BLaER1 treated with 17β-estradiol and CSF1 and Interleukin-3, amounts not matched to agents 10 nM and 100 nM (cell line): ENCODE data around the gene SLC28A1.

ENCODE experiments used
- H3K27ac ChIP-seq, 11 experiments: shearing (Covaris generic); formaldehyde crosslinking; 2 replicates each; pipeline ENCODE4 v1.8.1; 2022
- H3K27me3 ChIP-seq, 11 experiments: shearing (Covaris generic); formaldehyde crosslinking; 2 replicates each; pipeline ENCODE4 v1.8.1; 2022
- H3K36me3 ChIP-seq, 11 experiments: shearing (Covaris generic); formaldehyde crosslinking; 2 replicates each; pipeline ENCODE4 v1.8.1; 2022
- H3K4me1 ChIP-seq, 10 experiments: shearing (Covaris generic); formaldehyde crosslinking; 2 replicates each; pipeline ENCODE4 v1.8.1; 2022
- H3K4me2 ChIP-seq, 11 experiments: shearing (Covaris generic); formaldehyde crosslinking; 2 replicates each; pipeline ENCODE4 v1.8.1; 2022
- H3K4me3 ChIP-seq, 10 experiments: shearing (Covaris generic); formaldehyde crosslinking; 2 replicates each; pipeline ENCODE4 v1.8.1; 2022
- H3K9ac ChIP-seq, 11 experiments: shearing (Covaris generic); formaldehyde crosslinking; 2 replicates each; pipeline ENCODE4 v1.8.1; 2022
- H3K9me3 ChIP-seq, 11 experiments: shearing (Covaris generic); formaldehyde crosslinking; replicated peaks in 1 of 11; 2 replicates each; pipeline ENCODE4 v1.8.1; 2022
- H4K20me1 ChIP-seq, 11 experiments: shearing (Covaris generic); formaldehyde crosslinking; 2 replicates each; pipeline ENCODE4 v1.8.1; 2022
- Cebpa-rat ChIP-seq, 11 experiments: shearing (Covaris generic); IDR thresholded peaks; 2 replicates each; pipeline ENCODE4 v1.8.1; 2022

The SLC28A1 gene

DNA sequence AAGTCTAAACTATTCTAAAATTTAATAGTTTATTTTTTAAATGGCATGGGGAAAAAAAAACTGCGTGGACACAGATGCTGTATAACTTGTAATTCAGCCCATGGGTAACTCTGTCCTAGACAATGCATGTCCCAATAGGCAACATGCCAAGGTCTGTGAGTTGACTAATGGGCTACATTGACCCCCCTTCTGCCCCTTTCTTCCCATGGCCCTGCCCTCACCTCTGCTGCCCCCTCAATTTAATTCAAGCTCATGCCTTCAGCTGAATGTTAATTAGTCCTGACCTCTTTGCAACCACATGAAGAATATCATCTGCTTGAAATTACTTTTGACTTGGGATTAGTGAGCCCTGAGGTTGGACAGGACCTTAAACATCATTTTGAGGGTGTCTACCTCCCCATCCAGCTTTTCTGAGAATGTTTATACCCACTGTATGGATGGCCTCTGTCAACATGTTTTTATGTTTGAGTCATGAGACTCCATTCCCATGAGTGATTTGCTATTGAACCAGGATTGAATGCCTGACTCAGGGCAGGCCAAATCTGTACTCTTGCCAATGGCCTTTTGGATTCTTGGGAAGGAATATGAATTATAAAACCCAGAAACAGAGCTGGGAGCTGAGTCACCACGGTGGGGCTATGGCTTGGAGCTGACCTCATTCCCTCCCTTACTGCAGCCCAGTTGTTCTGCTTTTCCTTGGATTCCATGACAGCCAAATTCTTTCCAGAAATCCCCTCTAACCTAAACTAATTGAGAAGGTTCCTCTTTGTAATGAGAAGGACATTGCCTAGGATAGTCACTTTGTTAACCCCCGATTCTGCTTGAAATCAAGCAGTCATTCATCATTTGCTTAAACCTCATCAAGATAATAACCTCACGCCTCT is 63.7 kb downstream of the SLC28A1 start:
- Histone ChIP-seq H4K20me1 (no peaks in the 10 kb centered on the region), H3K27ac (no peak overlapping the region), H3K4me2 (no peak overlapping the region), H3K36me3 (no peaks in the 10 kb centered on the region), H3K27me3 (no peaks in the 10 kb centered on the region), H3K9me3 (peaks cover 0 to 5% (median 0%) of the 10 kb centered on the region in 11 experiments; a peak in 1 of 22 replicates), H3K4me3 (no peak overlapping the region), H3K9ac (no peak overlapping the region), H3K4me1 (peaks cover 0 to 20% (median 8%) of the 10 kb centered on the region in 10 experiments; a peak in 12 of 20 replicates)
- no peak for TF ChIP-seq Cebpa-rat (IDR thresholded peaks at IDR 0.05)

DNA sequence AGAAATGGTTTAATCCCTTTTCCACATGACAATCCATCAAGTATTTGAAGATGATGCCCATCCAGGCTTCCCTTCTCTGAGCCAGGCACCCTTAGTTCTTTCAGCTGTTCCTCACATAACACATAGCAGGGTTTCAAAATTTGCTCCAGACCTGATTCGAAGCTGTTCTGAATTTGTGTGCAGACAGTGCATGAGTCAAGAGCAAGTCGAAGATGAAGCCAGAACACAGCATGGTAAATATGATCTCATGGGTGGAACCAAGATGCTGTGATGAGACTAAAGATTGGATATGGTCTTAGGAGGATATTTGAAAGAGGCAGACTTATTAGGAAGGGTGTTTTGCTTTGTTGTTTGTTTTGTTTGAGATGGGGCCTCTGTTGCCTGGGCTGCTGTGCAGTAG is 64.6 kb downstream of the SLC28A1 start:
- Histone ChIP-seq H3K4me2 (no peak overlapping the region), H3K27ac (no peak overlapping the region), H4K20me1 (no peaks in the 10 kb centered on the region), H3K4me3 (no peak overlapping the region), H3K36me3 (no peaks in the 10 kb centered on the region), H3K4me1 (peaks cover 0 to 12% (median 4%) of the 10 kb centered on the region in 10 experiments; a peak in 13 of 20 replicates), H3K27me3 (no peaks in the 10 kb centered on the region), H3K9me3 (no peaks in the 10 kb centered on the region), H3K9ac (no peak overlapping the region)
- TF ChIP-seq Cebpa-rat (IDR thresholded peaks at IDR 0.05): no peak

DNA sequence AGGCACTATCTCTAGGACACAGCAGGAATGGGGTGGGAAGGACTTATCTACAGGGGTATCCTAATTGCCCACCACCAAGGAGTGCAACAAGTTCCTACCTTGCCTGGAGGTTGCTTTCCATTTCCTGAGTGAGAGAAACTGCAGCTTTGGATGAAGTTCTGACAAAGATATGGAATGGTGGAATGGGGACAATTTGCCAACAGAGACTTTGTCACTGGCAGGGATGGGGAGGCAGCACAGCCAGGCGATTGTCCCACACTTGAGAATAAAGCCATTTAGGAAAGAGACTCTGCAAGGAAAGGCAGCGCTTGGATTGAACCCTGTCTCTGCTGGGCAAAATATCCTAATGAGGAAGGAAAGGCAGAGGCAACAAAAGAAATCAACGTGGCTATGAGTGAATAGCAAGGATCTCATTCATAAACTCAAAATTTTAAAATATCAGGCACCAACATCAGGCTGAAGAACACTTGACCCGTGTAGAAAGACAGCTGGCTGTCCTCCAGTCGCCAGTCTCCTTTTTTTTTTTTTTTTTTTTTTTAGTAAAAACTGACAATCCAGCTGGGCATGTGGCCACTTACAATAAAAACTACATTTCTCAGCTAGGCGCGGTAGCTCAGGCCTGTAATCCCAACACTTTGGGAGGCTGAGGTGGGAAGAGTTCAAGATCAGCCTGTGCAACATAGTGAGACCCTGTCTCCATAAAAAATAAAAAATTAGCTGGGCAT is 65.5 kb downstream of the SLC28A1 start:
- H3K4me1 ChIP-seq: peaks cover 0 to 6% (median under 1%) of the 10 kb centered on the region in 10 experiments; a peak in 5 of 20 replicates
- no peak overlapping the region for H3K4me2 ChIP-seq
- TF ChIP-seq Cebpa-rat (IDR thresholded peaks at IDR 0.05): no peak
- no peaks in the 10 kb centered on the region for H4K20me1 ChIP-seq
- H3K4me3 ChIP-seq: no peak overlapping the region
- H3K36me3 ChIP-seq: no peaks in the 10 kb centered on the region
- H3K27me3 ChIP-seq: no peaks in the 10 kb centered on the region
- no peak overlapping the region for H3K27ac ChIP-seq
- H3K9ac ChIP-seq: no peak overlapping the region
- no peaks in the 10 kb centered on the region for H3K9me3 ChIP-seq

DNA sequence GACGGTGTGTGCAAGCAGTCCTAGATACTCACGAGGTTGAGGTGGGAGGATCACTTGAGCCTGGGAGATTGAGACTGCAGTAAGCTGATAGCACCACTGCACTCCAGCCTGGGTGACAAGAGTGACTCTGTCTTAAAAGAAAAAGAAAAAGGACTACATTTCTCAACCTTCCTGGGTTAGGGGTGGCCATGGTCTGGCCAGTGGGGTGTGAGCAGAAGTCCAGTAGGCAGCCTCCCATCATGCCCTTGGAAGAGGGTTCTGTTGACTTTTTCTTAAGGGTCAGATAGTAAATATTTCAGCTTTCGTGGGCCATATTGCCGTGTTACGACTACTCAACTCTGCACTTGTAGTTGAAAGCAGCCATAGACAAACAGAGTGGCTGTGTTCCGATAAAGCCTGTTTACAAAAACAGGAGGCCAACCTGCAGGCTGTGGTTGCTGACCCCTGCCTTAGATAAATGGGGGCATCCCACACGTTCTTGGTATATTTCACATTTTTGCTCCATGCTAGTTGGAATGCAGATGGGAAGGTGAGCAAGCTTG is 66.2 kb downstream of the SLC28A1 start:
- H3K4me1 ChIP-seq: peaks cover 0 to 12% (median 4%) of the 10 kb centered on the region in 10 experiments; a peak in 15 of 20 replicates
- no peak overlapping the region for H3K4me3 ChIP-seq
- H3K36me3 ChIP-seq: no peaks in the 10 kb centered on the region
- no peak overlapping the region for H3K4me2 ChIP-seq
- no peaks in the 10 kb centered on the region for H3K9me3 ChIP-seq
- H4K20me1 ChIP-seq: no peaks in the 10 kb centered on the region
- H3K27ac ChIP-seq: no peak overlapping the region
- no peak for TF ChIP-seq Cebpa-rat (IDR thresholded peaks at IDR 0.05)
- no peak overlapping the region for H3K9ac ChIP-seq
- H3K27me3 ChIP-seq: no peaks in the 10 kb centered on the region

DNA sequence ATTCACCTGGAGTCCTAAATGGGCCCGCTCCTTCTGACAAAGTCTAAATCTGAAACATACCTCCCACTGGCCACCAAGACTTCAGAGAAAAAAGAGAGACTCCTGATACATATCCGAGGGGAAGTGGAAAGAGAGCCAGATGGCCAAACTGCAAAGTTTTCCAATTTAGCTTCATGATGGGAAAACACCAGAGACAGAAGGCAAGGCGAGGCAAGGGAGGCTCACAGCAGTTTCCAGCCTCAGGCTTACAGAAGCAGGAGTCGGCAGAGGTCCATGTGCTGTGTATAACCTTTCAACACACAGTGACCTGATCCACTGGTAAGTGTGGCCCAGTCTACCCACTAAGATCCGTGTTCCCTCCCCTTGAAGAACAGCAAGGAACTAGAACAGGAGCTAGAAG is 67.3 kb downstream of the SLC28A1 start:
- Histone ChIP-seq H3K27me3 (no peaks in the 10 kb centered on the region), H3K4me2 (no peak overlapping the region), H3K4me3 (no peak overlapping the region), H3K9me3 (no peaks in the 10 kb centered on the region), H3K9ac (no peak overlapping the region), H3K4me1 (peaks cover 0 to 18% (median 10%) of the 10 kb centered on the region in 10 experiments; a peak in 16 of 20 replicates), H3K36me3 (no peaks in the 10 kb centered on the region), H3K27ac (no peak overlapping the region), H4K20me1 (no peaks in the 10 kb centered on the region)
- no peak for TF ChIP-seq Cebpa-rat (IDR thresholded peaks at IDR 0.05)

DNA sequence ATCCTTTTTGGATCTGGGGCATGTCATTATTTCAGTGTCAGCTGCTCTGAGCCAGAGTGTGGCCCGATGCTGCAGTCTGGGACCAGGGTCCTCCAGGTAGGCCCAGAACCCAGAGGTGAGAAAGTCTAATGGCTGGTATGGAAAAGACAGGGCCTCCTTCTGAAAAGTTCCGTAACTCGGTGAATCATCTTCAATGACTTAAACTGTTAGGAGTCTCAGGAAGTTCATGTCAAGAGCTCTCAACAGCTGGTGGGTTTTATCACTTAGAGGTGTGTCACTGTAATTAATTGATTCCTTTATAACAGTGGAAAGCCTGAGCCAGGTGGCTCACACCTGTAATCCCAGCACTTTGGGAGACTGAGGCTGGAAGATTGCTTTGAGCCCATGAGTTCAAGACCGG is 68.7 kb downstream of the SLC28A1 start:
- Histone ChIP-seq H3K4me2 (no peak overlapping the region), H3K4me1 (peaks cover 0 to 15% (median 11%) of the 10 kb centered on the region in 10 experiments; a peak in 16 of 20 replicates), H3K36me3 (no peaks in the 10 kb centered on the region; a peak in 1 of 22 replicates), H3K27me3 (no peaks in the 10 kb centered on the region), H4K20me1 (no peaks in the 10 kb centered on the region), H3K27ac (no peak overlapping the region), H3K9ac (no peak overlapping the region), H3K4me3 (no peak overlapping the region), H3K9me3 (peaks cover 0 to 12% (median 10%) of the 10 kb centered on the region in 11 experiments; a peak in 12 of 22 replicates)
- TF ChIP-seq Cebpa-rat (IDR thresholded peaks at IDR 0.05): no peak

DNA sequence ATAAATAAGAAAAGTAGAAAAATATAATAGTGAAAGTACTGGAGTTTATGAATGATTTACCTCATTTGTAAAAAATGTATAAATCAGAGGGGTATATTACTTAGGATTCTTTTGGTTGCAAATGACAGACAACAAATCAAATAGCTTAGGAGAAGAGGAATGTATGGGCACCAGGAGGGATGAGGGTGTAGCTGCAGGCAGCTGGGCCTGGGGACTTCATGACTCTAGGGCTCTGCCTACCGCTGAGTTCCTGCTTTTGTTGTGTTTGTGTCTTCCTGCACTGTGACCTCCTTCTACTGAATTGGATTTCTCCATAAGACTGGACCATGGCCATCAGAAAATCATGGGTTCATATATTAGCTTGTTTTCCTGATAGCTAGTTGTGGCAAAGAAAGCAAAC is 69.3 kb downstream of the SLC28A1 start:
- H3K27me3 ChIP-seq: no peaks in the 10 kb centered on the region
- no peak overlapping the region for H3K27ac ChIP-seq
- H3K4me2 ChIP-seq: no peak overlapping the region
- no peaks in the 10 kb centered on the region for H4K20me1 ChIP-seq
- H3K4me1 ChIP-seq: peaks cover 0 to 20% (median 16%) of the 10 kb centered on the region in 10 experiments; a peak in 17 of 20 replicates
- no peak overlapping the region for H3K9ac ChIP-seq
- H3K4me3 ChIP-seq: no peak overlapping the region
- H3K9me3 ChIP-seq: peaks cover 0 to 17% (median 12%) of the 10 kb centered on the region in 11 experiments; a peak in 15 of 22 replicates
- H3K36me3 ChIP-seq: no peaks in the 10 kb centered on the region; a peak in 1 of 22 replicates
- no peak for TF ChIP-seq Cebpa-rat (IDR thresholded peaks at IDR 0.05)

DNA sequence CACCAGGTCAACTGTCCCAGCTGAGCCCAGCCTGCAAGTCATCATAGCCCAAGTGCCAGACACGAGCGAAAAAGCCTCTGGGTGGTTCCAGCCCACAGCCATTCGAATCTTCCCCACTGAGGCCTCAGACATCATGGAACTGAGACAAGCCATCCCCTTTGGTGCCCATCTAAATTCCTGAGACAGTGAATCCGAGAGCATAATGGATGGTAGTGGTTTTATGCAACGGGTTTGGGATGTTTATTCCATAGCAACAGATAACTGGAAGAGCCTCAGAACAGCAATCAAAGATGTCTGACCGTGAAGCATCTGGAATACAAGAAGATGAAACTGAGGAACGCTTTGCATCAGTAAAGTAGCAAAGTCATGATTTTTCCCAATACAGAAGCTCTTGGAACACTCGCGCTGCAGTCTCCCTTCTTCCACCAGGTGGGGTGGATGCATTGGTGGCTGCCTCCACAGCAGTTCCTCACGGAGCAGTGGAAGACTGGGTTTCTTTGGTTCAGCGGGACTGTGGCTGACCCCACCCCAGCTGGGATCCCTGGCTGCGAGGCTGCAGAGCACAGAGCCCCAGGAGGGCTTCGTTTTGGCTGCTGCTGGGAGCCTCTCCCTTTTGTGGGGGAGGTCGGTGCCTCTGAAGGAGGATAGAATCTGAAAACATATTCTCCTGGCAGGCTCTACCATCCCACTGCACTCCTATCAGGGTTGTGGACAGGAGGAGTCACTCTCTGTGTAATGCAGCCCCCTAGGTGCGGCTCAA is 70.8 kb downstream of the SLC28A1 start:
- Histone ChIP-seq H3K9me3 (peaks cover 0 to 19% (median 15%) of the 10 kb centered on the region in 11 experiments; a peak in 15 of 22 replicates), H3K36me3 (no peaks in the 10 kb centered on the region; a peak in 1 of 22 replicates), H3K4me1 (peaks cover 15 to 34% (median 31%) of the 10 kb centered on the region in 10 experiments), H3K4me2 (peak overlapping the region in 10 of 11 experiments; percentile 23 to 77 (median 40); a peak in 18 of 22 replicates), H4K20me1 (no peaks in the 10 kb centered on the region), H3K9ac (no peak overlapping the region), H3K4me3 (no peak overlapping the region; a peak in 1 of 20 replicates), H3K27me3 (no peaks in the 10 kb centered on the region), H3K27ac (no peak overlapping the region)
- no peak for TF ChIP-seq Cebpa-rat (IDR thresholded peaks at IDR 0.05)
